GM23338 (cell line): Measurements from ENCODE around the gene NPPC. TPM values are rescaled to one million over a fixed set of nuclear protein-coding genes. Genes with fewer than 3 reads are reported as not detected.
A peak's percentile ranks its signal among the peaks of the same experiment; 100 is the strongest.

Experiments
- ATAC-seq: fragments of 200-7000 bp; cut with Tn5 transposase; 3 replicates; pipeline ENCODE4 v1.9.1; 2020
- DNase-seq: peaks from one replicate; pipeline ENCODE4 v3.0.0-alpha.2; 2015; ENCODE audit warnings: low spot score
- H2AFZ ChIP-seq: fragments of 200-600 bp; sonication (generic); 2 replicates; pipeline ENCODE4 v1.8.0; 2016; ENCODE audit warnings: antibody characterized with exemption, mild to moderate bottlenecking, moderate library complexity
- H3F3A ChIP-seq: fragments of 200-600 bp; sonication (generic); replicated peaks from 2 replicates; pipeline ENCODE4 v1.8.0; 2017; ENCODE audit warnings: antibody characterized with exemption, mixed run types, low read depth
- H3K27ac ChIP-seq: fragments of 200-600 bp; sonication (generic); 2 replicates; pipeline ENCODE4 v1.6.1; 2016; ENCODE audit warnings: low read depth
- H3K27me3 ChIP-seq: fragments of 200-600 bp; sonication (generic); 2 replicates; pipeline ENCODE4 v1.8.0; 2016; ENCODE audit warnings: mild to moderate bottlenecking, mixed run types, moderate library complexity; ENCODE audit not compliant: insufficient read depth
- H3K36me3 ChIP-seq: fragments of 200-600 bp; sonication (generic); 2 replicates; pipeline ENCODE4 v1.8.0; 2016; ENCODE audit warnings: mild to moderate bottlenecking; ENCODE audit not compliant: insufficient read depth
- H3K4me1 ChIP-seq: fragments of 200-600 bp; sonication (generic); 2 replicates; pipeline ENCODE4 v1.8.0; 2016; ENCODE audit warnings: mild to moderate bottlenecking, moderate library complexity; ENCODE audit not compliant: insufficient read depth
- H3K4me2 ChIP-seq: fragments of 200-600 bp; sonication (generic); 2 replicates; pipeline ENCODE4 v1.7.1; 2017; ENCODE audit warnings: mixed run types
- H3K4me3 ChIP-seq: fragments of 200-600 bp; sonication (generic); 2 replicates; pipeline ENCODE4 v1.6.1; 2016; ENCODE audit warnings: mixed run types
- H3K79me2 ChIP-seq: fragments of 200-600 bp; sonication (generic); replicated peaks from 2 replicates; pipeline ENCODE4 v1.8.0; 2017; ENCODE audit warnings: mild to moderate bottlenecking; ENCODE audit not compliant: insufficient read depth
- H3K9me2 ChIP-seq: fragments of 200-600 bp; sonication (generic); 2 replicates; pipeline ENCODE4 v1.8.0; 2017; ENCODE audit not compliant: insufficient read depth
- H4K20me1 ChIP-seq: fragments of 200-600 bp; sonication (generic); replicated peaks from 2 replicates; pipeline ENCODE4 v1.8.0; 2017; ENCODE audit warnings: mild to moderate bottlenecking; ENCODE audit not compliant: insufficient read depth
- H3K27ac Mint-ChIP-seq: 2 replicates; pipeline ENCODE4 v1.8.0; 2020; ENCODE audit warnings: inconsistent platforms, mild to moderate bottlenecking, moderate library complexity, mixed read lengths
- H3K27me3 Mint-ChIP-seq: 3 replicates; pipeline ENCODE4 v1.8.0; 2022; ENCODE audit warnings: low read depth, mild to moderate bottlenecking, moderate library complexity, mixed read lengths, inconsistent platforms; ENCODE audit not compliant: insufficient read depth, poor library complexity
- H3K36me3 Mint-ChIP-seq: 3 replicates; pipeline ENCODE4 v1.8.0; 2021; ENCODE audit warnings: low read depth, mild to moderate bottlenecking, inconsistent platforms, moderate library complexity, mixed read lengths
- H3K4me1 Mint-ChIP-seq: 3 replicates; pipeline ENCODE4 v1.8.0; 2020; ENCODE audit warnings: mild to moderate bottlenecking, inconsistent platforms, mixed read lengths
- H3K4me3 Mint-ChIP-seq: 3 replicates; pipeline ENCODE4 v1.8.0; 2021; ENCODE audit warnings: moderate library complexity, mild to moderate bottlenecking, inconsistent platforms, mixed read lengths
- H3K9me3 Mint-ChIP-seq: 3 replicates; pipeline ENCODE4 v1.8.0; 2020; ENCODE audit warnings: moderate library complexity, mild to moderate bottlenecking, inconsistent platforms, mixed read lengths
- CREB1 ChIP-seq: fragments of 250-450 bp; sonication (Bioruptor Pico); IDR thresholded peaks from 2 replicates; pipeline ENCODE4 v1.5.0; 2020; ENCODE audit warnings: low read depth, mild to moderate bottlenecking, moderate library complexity
- EZH2phosphoT487 ChIP-seq: fragments of 200-600 bp; sonication (generic); IDR thresholded peaks from one replicate; pipeline ENCODE4 v1.8.1; 2018; ENCODE audit warnings: antibody characterized with exemption; ENCODE audit not compliant: unreplicated experiment
- JUNB ChIP-seq: IDR thresholded peaks from one replicate; pipeline ENCODE4 v1.6.1; 2016; ENCODE audit warnings: antibody characterized with exemption; ENCODE audit not compliant: unreplicated experiment
- POLR2AphosphoS5 ChIP-seq: IDR thresholded peaks from 2 replicates; pipeline ENCODE4 v1.6.1; 2016; ENCODE audit warnings: antibody characterized with exemption, low read depth
- STAT1 ChIP-seq: IDR thresholded peaks from one replicate; pipeline ENCODE4 v1.6.1; 2016; ENCODE audit warnings: antibody characterized with exemption; ENCODE audit not compliant: unreplicated experiment
- ZNF114 ChIP-seq: fragments of 250-450 bp; sonication (Bioruptor Pico); IDR thresholded peaks from 2 replicates; pipeline ENCODE4 v1.5.0; 2020; ENCODE audit warnings: mild to moderate bottlenecking, moderate library complexity
- ZNF331 ChIP-seq: fragments of 250-450 bp; sonication (Bioruptor Pico); IDR thresholded peaks from 2 replicates; pipeline ENCODE4 v1.5.0; 2020; ENCODE audit warnings: low read depth, mild to moderate bottlenecking, moderate library complexity
- polyA plus RNA-seq: library from polyadenylated mRNA; unstranded; fragments of >200 nt; fragmentation: Nextera tagmentation; extraction: Ambion mirVana; gene quantifications from 2 replicates; pipeline ENCODE4 v1.2.1, GENCODE V29; 2016
- total RNA-seq: library from RNA; depleted of rRNA; stranded (reverse); fragments of >200 nt; shearing (Covaris generic); gene quantifications from 2 replicates; pipeline ENCODE4 v1.2.3, GENCODE V29; 2014
- TF ChIP-seq, protein P1 (sequence below), 2 experiments: fragments of 200-600 bp in 1 of 2; sonication (generic) in 1 of 2; conservative IDR thresholded peaks; 2 replicates each; pipeline versions ENCODE4 v1.5.1 to v1.6.1; 2016 to 2017; ENCODE audit warnings: antibody characterized with exemption in 2 of 2, low read depth in 2 of 2, mild to moderate bottlenecking in 2 of 2, moderate library complexity in 1 of 2
- TF ChIP-seq, protein P2 (sequence below): fragments of 250-450 bp; sonication (Bioruptor Pico); IDR thresholded peaks from 2 replicates; pipeline ENCODE4 v1.5.0; 2020; ENCODE audit warnings: mild to moderate bottlenecking, moderate library complexity
- TF ChIP-seq, protein P3 (sequence below): IDR thresholded peaks from one replicate; pipeline ENCODE4 v1.6.1; 2018; ENCODE audit warnings: antibody characterized with exemption; ENCODE audit not compliant: unreplicated experiment

NPPC gene
- total and polyA plus RNA-seq, 2 experiments from 2014 or later: 2.2 to 6.3 TPM

DNA sequence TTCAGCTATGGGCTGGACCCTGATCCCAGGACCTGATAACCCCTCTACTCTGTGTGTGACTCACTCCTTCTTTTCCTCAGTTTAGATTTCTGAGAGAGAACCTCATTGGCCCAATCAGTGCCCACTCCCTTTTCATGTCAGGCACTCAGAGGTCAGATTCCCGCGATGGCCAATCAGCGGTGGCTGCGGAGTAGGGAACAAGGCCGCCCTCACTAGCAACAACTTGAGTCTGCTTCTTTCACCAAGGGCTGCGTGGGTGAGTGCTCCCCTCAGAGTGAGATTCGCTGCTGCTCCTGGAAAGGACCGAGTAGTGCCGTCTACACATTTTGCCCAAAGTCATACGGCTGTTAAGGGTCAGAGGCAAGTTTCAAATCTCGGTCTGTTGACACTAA, 34.7 kb downstream of the NPPC start (continued):
- TF ChIP-seq, protein P1, sequence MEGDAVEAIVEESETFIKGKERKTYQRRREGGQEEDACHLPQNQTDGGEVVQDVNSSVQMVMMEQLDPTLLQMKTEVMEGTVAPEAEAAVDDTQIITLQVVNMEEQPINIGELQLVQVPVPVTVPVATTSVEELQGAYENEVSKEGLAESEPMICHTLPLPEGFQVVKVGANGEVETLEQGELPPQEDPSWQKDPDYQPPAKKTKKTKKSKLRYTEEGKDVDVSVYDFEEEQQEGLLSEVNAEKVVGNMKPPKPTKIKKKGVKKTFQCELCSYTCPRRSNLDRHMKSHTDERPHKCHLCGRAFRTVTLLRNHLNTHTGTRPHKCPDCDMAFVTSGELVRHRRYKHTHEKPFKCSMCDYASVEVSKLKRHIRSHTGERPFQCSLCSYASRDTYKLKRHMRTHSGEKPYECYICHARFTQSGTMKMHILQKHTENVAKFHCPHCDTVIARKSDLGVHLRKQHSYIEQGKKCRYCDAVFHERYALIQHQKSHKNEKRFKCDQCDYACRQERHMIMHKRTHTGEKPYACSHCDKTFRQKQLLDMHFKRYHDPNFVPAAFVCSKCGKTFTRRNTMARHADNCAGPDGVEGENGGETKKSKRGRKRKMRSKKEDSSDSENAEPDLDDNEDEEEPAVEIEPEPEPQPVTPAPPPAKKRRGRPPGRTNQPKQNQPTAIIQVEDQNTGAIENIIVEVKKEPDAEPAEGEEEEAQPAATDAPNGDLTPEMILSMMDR (conservative IDR thresholded peaks at IDR 0.05; ENCODE audit: low read depth in 2 of 2): no peak
- TF ChIP-seq STAT1: no peak
- TF ChIP-seq ZNF114: no peak
- no peak for TF ChIP-seq POLR2AphosphoS5
- no peak for TF ChIP-seq ZNF331 (CRISPR knock-in tag)
- no peak for TF ChIP-seq EZH2phosphoT487
- no peak for TF ChIP-seq CREB1 (CRISPR knock-in tag)

DNA sequence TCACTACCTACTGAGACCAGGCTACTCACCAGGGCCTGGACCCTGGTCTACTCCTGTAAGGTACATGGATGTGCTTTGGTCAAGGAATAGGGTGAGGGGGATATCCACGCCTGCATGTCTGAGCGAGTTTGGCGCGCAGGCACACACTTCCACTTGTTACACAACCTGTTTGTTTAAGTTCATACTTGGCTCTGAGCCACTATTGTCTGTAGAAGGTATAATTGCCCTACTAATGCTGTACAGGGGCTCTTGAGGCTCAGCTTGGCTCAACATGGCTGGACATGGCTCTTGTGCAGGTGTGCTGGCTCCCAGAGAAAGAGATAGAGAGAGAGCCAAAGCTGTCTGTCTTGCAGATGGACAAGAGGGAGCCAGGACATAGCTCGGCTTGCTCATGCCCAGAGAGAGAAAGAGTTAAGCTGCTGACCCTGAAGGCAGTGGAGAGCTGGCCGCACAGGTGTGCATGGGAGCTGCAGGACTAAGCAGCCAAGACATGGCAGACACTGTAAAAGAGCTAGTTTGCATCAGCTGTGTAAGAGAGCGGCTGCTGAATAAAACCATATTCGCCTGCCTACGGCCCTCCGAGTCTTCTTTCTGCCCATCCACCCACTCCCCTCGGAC, 35.2 kb downstream of the NPPC start:
- DNase-seq (no peak), ATAC-seq (no peak)
- peaks cover 2% of the 10 kb centered on the region; the same call in 1 of the 3 replicates for H3K4me1 Mint-ChIP-seq
- no peak overlapping the region for H3K4me2 ChIP-seq
- no peaks in the 10 kb centered on the region for H3F3A ChIP-seq
- H3K36me3 ChIP-seq: no peaks in the 10 kb centered on the region
- no peaks in the 10 kb centered on the region for H3K9me2 ChIP-seq
- no peak overlapping the region for H3K4me3 Mint-ChIP-seq
- H2AFZ ChIP-seq: peak overlapping the region; percentile 72
- 0 out of 2 replicates have a peak overlapping the region, but pooled peaks have one; percentile 12 for H3K27ac Mint-ChIP-seq
- H3K27me3 ChIP-seq: no peaks in the 10 kb centered on the region
- no peaks in the 10 kb centered on the region for H3K36me3 Mint-ChIP-seq
- H3K9me3 Mint-ChIP-seq: peaks cover 6% of the 10 kb centered on the region; the same call in 2 of the 3 replicates
- H3K79me2 ChIP-seq: no peaks in the 10 kb centered on the region
- H3K4me3 ChIP-seq: no peak overlapping the region
- H3K27ac ChIP-seq: no peak overlapping the region
- H3K27me3 Mint-ChIP-seq: peaks cover 3% of the 10 kb centered on the region
- H4K20me1 ChIP-seq: no peaks in the 10 kb centered on the region
- H3K4me1 ChIP-seq: 0 out of 2 replicates have a peak, but pooled peaks cover 3% of the 10 kb centered on the region
- TF ChIP-seq JUNB (no peak), STAT1 (no peak), ZNF114 (no peak), POLR2AphosphoS5 (no peak), CREB1 (CRISPR knock-in tag) (no peak)
- TF ChIP-seq, protein P2, sequence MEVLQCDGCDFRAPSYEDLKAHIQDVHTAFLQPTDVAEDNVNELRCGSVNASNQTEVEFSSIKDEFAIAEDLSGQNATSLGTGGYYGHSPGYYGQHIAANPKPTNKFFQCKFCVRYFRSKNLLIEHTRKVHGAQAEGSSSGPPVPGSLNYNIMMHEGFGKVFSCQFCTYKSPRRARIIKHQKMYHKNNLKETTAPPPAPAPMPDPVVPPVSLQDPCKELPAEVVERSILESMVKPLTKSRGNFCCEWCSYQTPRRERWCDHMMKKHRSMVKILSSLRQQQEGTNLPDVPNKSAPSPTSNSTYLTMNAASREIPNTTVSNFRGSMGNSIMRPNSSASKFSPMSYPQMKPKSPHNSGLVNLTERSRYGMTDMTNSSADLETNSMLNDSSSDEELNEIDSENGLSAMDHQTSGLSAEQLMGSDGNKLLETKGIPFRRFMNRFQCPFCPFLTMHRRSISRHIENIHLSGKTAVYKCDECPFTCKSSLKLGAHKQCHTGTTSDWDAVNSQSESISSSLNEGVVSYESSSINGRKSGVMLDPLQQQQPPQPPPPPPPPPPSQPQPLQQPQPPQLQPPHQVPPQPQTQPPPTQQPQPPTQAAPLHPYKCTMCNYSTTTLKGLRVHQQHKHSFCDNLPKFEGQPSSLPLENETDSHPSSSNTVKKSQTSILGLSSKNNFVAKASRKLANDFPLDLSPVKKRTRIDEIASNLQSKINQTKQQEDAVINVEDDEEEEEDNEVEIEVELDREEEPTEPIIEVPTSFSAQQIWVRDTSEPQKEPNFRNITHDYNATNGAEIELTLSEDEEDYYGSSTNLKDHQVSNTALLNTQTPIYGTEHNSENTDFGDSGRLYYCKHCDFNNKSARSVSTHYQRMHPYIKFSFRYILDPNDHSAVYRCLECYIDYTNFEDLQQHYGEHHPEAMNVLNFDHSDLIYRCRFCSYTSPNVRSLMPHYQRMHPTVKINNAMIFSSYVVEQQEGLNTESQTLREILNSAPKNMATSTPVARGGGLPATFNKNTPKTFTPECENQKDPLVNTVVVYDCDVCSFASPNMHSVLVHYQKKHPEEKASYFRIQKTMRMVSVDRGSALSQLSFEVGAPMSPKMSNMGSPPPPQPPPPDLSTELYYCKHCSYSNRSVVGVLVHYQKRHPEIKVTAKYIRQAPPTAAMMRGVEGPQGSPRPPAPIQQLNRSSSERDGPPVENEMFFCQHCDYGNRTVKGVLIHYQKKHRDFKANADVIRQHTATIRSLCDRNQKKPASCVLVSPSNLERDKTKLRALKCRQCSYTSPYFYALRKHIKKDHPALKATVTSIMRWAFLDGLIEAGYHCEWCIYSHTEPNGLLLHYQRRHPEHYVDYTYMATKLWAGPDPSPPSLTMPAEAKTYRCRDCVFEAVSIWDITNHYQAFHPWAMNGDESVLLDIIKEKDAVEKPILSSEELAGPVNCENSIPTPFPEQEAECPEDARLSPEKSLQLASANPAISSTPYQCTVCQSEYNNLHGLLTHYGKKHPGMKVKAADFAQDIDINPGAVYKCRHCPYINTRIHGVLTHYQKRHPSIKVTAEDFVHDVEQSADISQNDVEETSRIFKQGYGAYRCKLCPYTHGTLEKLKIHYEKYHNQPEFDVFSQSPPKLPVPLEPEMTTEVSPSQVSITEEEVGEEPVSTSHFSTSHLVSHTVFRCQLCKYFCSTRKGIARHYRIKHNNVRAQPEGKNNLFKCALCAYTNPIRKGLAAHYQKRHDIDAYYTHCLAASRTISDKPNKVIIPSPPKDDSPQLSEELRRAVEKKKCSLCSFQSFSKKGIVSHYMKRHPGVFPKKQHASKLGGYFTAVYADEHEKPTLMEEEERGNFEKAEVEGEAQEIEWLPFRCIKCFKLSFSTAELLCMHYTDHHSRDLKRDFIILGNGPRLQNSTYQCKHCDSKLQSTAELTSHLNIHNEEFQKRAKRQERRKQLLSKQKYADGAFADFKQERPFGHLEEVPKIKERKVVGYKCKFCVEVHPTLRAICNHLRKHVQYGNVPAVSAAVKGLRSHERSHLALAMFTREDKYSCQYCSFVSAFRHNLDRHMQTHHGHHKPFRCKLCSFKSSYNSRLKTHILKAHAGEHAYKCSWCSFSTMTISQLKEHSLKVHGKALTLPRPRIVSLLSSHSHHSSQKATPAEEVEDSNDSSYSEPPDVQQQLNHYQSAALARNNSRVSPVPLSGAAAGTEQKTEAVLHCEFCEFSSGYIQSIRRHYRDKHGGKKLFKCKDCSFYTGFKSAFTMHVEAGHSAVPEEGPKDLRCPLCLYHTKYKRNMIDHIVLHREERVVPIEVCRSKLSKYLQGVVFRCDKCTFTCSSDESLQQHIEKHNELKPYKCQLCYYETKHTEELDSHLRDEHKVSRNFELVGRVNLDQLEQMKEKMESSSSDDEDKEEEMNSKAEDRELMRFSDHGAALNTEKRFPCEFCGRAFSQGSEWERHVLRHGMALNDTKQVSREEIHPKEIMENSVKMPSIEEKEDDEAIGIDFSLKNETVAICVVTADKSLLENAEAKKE: no peak
- TF ChIP-seq, protein P3, sequence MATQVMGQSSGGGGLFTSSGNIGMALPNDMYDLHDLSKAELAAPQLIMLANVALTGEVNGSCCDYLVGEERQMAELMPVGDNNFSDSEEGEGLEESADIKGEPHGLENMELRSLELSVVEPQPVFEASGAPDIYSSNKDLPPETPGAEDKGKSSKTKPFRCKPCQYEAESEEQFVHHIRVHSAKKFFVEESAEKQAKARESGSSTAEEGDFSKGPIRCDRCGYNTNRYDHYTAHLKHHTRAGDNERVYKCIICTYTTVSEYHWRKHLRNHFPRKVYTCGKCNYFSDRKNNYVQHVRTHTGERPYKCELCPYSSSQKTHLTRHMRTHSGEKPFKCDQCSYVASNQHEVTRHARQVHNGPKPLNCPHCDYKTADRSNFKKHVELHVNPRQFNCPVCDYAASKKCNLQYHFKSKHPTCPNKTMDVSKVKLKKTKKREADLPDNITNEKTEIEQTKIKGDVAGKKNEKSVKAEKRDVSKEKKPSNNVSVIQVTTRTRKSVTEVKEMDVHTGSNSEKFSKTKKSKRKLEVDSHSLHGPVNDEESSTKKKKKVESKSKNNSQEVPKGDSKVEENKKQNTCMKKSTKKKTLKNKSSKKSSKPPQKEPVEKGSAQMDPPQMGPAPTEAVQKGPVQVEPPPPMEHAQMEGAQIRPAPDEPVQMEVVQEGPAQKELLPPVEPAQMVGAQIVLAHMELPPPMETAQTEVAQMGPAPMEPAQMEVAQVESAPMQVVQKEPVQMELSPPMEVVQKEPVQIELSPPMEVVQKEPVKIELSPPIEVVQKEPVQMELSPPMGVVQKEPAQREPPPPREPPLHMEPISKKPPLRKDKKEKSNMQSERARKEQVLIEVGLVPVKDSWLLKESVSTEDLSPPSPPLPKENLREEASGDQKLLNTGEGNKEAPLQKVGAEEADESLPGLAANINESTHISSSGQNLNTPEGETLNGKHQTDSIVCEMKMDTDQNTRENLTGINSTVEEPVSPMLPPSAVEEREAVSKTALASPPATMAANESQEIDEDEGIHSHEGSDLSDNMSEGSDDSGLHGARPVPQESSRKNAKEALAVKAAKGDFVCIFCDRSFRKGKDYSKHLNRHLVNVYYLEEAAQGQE: no peak
- TF ChIP-seq, protein P1 (conservative IDR thresholded peaks at IDR 0.05; ENCODE audit: low read depth in 2 of 2): no peak
